Measurements from ENCODE around the gene TPRN.
"Not testable (repeated sequence)": the region's sequence is repeated elsewhere in the genome, so short reads cannot be mapped to it uniquely, and the experiment has no call there.

Gene TPRN

GRCh38 chr9:137200311-137201204, at the start of gene TPRN:
Gene TPRN (minus strand): TSS chr9:137200741. CDS start chr9:137200711, 30 bp downstream.
- peak; percentile 98 to 99 for DNase-seq

GRCh38 chr9:137247916-137248175, 47.3 kb upstream of the TPRN start:
- DNase-seq, result no peak

- no peak for DNase-seq
These were observed 46.8 kb upstream of the TPRN start for GRCh38 chr9:137247135-137247915.

GRCh38 chr9:137245450-137246421, 45.2 kb upstream of the TPRN start:
- no peak for DNase-seq

- peak in 1 of 2 donors; percentile 42 for DNase-seq
These were observed 44.2 kb upstream of the TPRN start for GRCh38 chr9:137244486-137245449.

GRCh38 chr9:137243626-137244485, 43.3 kb upstream of the TPRN start:
- DNase-seq, result peak in 1 of 2 donors; percentile 42

- DNase-seq, result not testable (repeated sequence)
These were observed 42.7 kb upstream of the TPRN start for GRCh38 chr9:137243266-137243625.

- no peak for DNase-seq
These were observed 42.0 kb upstream of the TPRN start for GRCh38 chr9:137242269-137243203.

GRCh38 chr9:137241490-137242268, 41.1 kb upstream of the TPRN start:
- peak; percentile 73 to 75 for DNase-seq

GRCh38 chr9:137240841-137241489, 40.4 kb upstream of the TPRN start, which contains the start of gene TUBB4B:
Gene TUBB4B (plus strand): TSS chr9:137241287. CDS start chr9:137241361, 74 bp downstream.
- peak; percentile 94 to 96 for DNase-seq

- DNase-seq, result peak; percentile 68 to 74
These were observed 39.8 kb upstream of the TPRN start for GRCh38 chr9:137240318-137240840.

GRCh38 chr9:137239541-137240200, 39.1 kb upstream of the TPRN start:
- DNase-seq, result not testable (repeated sequence)

GRCh38 chr9:137237759-137238726, 37.5 kb upstream of the TPRN start:
- no peak for DNase-seq

- no peak for DNase-seq
These were observed 36.4 kb upstream of the TPRN start for GRCh38 chr9:137236936-137237421.

GRCh38 chr9:137236238-137236935, 35.8 kb upstream of the TPRN start:
- peak; percentile 95 to 96 for DNase-seq
